CD4-positive, alpha-beta T cell (primary cell): ENCODE results near the gene TKFC. TPM values are rescaled to one million over a fixed set of nuclear protein-coding genes. Genes with fewer than 3 reads are reported as not detected.

Experiments used
- ATAC-seq: fragments of 200-7000 bp; cut with Tn5 transposase; one replicate; pipeline ENCODE4 v1.10.0; 2022; ENCODE audit warnings: mild to moderate bottlenecking; ENCODE audit not compliant: poor library complexity
- CTCF ChIA-PET: fragments of 350-600 bp; sonication (Branson Sonifier 250); formaldehyde crosslinking; loops from one replicate; lab custom pipeline; 2021; ENCODE audit warnings: antibody characterized with exemption, inconsistent platforms; lab: Charles Lee
- POLR2A ChIA-PET: fragments of 350-600 bp; sonication (Branson Sonifier 250); formaldehyde crosslinking; loops from one replicate; lab custom pipeline; 2021; ENCODE audit warnings: antibody characterized with exemption, inconsistent platforms; lab: Charles Lee
- DNase-seq, 14 experiments: peaks; one replicate each; pipeline ENCODE4 v3.0.0-alpha.2; 2013 to 2020; ENCODE audit warnings: mixed read lengths in 2 of 14
- H3K27ac ChIP-seq, 2 donors: one replicate each; pipeline versions ENCODE4 v1.5.1 to v1.7.0; 2013; ENCODE audit warnings: low read length in 2 of 2, low read depth in 1 of 2, mild to moderate bottlenecking in 1 of 2
- H3K27me3 ChIP-seq, 2 experiments: 1 replicate in 1 of 2; 2 replicates in 1 of 2; pipeline versions ENCODE4 v1.6.1 to v1.7.0; 2013; ENCODE audit warnings: low read length in 2 of 2, control low read depth in 1 of 2, mild to moderate bottlenecking in 1 of 2, moderate library complexity in 1 of 2; ENCODE audit not compliant: insufficient read depth in 2 of 2, control insufficient read depth in 1 of 2
- H3K36me3 ChIP-seq: one replicate; pipeline ENCODE4 v1.6.1; 2013; ENCODE audit warnings: low read length, control low read depth; ENCODE audit not compliant: insufficient read depth
- H3K4me1 ChIP-seq: one replicate; pipeline ENCODE4 v1.6.1; 2013; ENCODE audit warnings: low read length, control low read depth; ENCODE audit not compliant: insufficient read depth
- H3K4me3 ChIP-seq: one replicate; pipeline ENCODE4 v1.5.1; 2013; ENCODE audit warnings: mild to moderate bottlenecking, low read length, moderate library complexity
- H3K9me3 ChIP-seq, 2 experiments: 1 replicate in 1 of 2; 2 replicates in 1 of 2; pipeline versions ENCODE4 v1.6.1 to v1.7.0; 2013; ENCODE audit warnings: low read length in 2 of 2, mild to moderate bottlenecking in 2 of 2, control low read depth in 1 of 2, moderate library complexity in 1 of 2; ENCODE audit not compliant: control insufficient read depth in 1 of 2, insufficient read depth in 1 of 2
- H3K27ac Mint-ChIP-seq: one replicate; pipeline ENCODE4 v1.8.0; 2020; ENCODE audit warnings: mixed read lengths
- H3K27me3 Mint-ChIP-seq: one replicate; pipeline ENCODE4 v1.8.0; 2021; ENCODE audit warnings: mixed read lengths
- H3K36me3 Mint-ChIP-seq: one replicate; pipeline ENCODE4 v1.8.0; 2021; ENCODE audit warnings: low read depth, mixed read lengths
- H3K4me1 Mint-ChIP-seq: one replicate; pipeline ENCODE4 v1.8.0; 2021; ENCODE audit warnings: low read depth, mixed read lengths
- H3K4me3 Mint-ChIP-seq: one replicate; pipeline ENCODE4 v1.8.0; 2020; ENCODE audit warnings: mild to moderate bottlenecking, mixed read lengths
- H3K9me3 Mint-ChIP-seq: one replicate; pipeline ENCODE4 v1.8.0; 2020; ENCODE audit warnings: mixed read lengths
- intact Hi-C, 2 experiments: fragments of 100-400 bp; cut with DNase I in 1 of 2; cut with micrococcal nuclease in 1 of 2; formaldehyde crosslinking; loops; one replicate each; pipeline versions ENCODE4 v1.15.1 to v1.9.0; 2023 to 2025; cut with DNase I, micrococcal nuclease
- total RNA-seq, 174 experiments: library from RNA in 2 of 174; stranded (reverse) in 2 of 174; gene quantifications; one replicate each; pipeline ENCODE4 v1.2.3 and lab custom pipeline; 2021 to 2026
- TF ChIP-seq, protein P1 (sequence below): fragments of 200-600 bp; IDR thresholded peaks from one replicate; pipeline ENCODE4 v1.8.0; 2022; ENCODE audit warnings: antibody characterized with exemption, mild to moderate bottlenecking

The TKFC gene
- total RNA-seq, 2 experiments from 2014 or later: 21.8 to 26.3 TPM

DNA sequence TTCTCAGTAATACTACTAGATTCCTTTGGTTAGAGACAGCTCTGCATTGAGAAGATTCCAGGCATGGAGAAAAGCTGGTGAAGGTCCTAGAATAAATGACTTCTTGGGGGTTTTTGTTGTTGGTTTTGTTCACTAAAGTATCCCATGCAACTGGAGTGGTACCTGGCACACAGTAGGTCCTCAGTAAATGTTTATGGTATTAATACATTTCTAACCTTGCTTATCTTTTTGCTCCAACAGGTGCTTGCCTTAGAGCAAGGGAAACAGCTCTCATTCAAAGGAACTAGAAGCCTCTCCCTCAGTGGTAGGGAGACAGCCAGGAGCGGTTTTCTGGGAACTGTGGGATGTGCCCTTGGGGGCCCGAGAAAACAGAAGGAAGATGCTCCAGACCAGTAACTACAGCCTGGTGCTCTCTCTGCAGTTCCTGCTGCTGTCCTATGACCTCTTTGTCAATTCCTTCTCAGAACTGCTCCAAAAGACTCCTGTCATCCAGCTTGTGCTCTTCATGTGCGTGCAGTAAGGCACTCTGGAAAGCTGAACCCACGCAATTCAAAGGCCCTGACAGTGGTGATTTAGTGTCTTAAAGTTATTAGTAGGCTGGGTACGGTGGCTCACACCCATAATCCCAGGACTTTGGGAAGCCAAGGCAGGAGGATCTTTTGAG lies 31.1 kb downstream of the TKFC start:
- peaks cover 36% of the 10 kb centered on the region for H3K4me1 Mint-ChIP-seq
- TF ChIP-seq, protein P1, sequence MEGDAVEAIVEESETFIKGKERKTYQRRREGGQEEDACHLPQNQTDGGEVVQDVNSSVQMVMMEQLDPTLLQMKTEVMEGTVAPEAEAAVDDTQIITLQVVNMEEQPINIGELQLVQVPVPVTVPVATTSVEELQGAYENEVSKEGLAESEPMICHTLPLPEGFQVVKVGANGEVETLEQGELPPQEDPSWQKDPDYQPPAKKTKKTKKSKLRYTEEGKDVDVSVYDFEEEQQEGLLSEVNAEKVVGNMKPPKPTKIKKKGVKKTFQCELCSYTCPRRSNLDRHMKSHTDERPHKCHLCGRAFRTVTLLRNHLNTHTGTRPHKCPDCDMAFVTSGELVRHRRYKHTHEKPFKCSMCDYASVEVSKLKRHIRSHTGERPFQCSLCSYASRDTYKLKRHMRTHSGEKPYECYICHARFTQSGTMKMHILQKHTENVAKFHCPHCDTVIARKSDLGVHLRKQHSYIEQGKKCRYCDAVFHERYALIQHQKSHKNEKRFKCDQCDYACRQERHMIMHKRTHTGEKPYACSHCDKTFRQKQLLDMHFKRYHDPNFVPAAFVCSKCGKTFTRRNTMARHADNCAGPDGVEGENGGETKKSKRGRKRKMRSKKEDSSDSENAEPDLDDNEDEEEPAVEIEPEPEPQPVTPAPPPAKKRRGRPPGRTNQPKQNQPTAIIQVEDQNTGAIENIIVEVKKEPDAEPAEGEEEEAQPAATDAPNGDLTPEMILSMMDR: no peak
- peaks cover 60% of the 10 kb centered on the region for H3K36me3 Mint-ChIP-seq
- intact Hi-C loops: loop anchor here in 1 of 2 experiments (10.0 kb wide), 1 partner anchor 459 kb away; the partner anchor contains the start of gene PRPF19
- H3K27me3 Mint-ChIP-seq: no peaks in the 10 kb centered on the region
- Histone ChIP-seq H3K36me3 (peaks cover 50% of the 10 kb centered on the region), H3K4me3 (no peak overlapping the region), H3K9me3 (no peaks in the 10 kb centered on the region), H3K4me1 (peaks cover 29% of the 10 kb centered on the region), H3K27me3 (no peaks in the 10 kb centered on the region), H3K27ac (no peak overlapping the region)
- peak overlapping the region; percentile 100 for H3K27ac Mint-ChIP-seq
- DNase-seq: no peak
- ChIA-PET POLR2A (interaction anchor here (1.2 to 3.1 kb wide), 3 partner anchors 26 to 28 kb away, joined by 3 to 45 read pairs (median 8); partner anchors contain the start of gene TMEM216), CTCF (interaction anchor here (0.7 to 5.1 kb wide), 3 partner anchors 28 to 65 kb away, joined by 3 to 47 read pairs (median 15); partner anchors contain the start of genes CPSF7 and SDHAF2)
- no peak for ATAC-seq
- peak overlapping the region; percentile 99 for H3K4me3 Mint-ChIP-seq
- H3K9me3 Mint-ChIP-seq: no peaks in the 10 kb centered on the region

- Histone ChIP-seq H3K4me1 (peaks cover 13% of the 10 kb centered on the region), H3K9me3 (no peaks in the 10 kb centered on the region), H3K27ac (no peak overlapping the region), H3K4me3 (no peak overlapping the region), H3K27me3 (no peaks in the 10 kb centered on the region), H3K36me3 (peaks cover 65% of the 10 kb centered on the region)
- no peak for DNase-seq
- H3K4me1 Mint-ChIP-seq: peaks cover 15% of the 10 kb centered on the region
- CTCF ChIA-PET: interaction anchor here (2.4 kb wide), 1 partner anchor 18 kb away, joined by 11 read pairs; no protein-coding TSS in a partner anchor
- TF ChIP-seq, protein P1: no peak
- no peak overlapping the region for H3K4me3 Mint-ChIP-seq
- intact Hi-C loops: loop anchor here in 1 of 2 experiments (10.0 kb wide), 1 partner anchor 463 kb away; the partner anchor contains the start of gene PRPF19
- H3K27me3 Mint-ChIP-seq: no peaks in the 10 kb centered on the region
- no peaks in the 10 kb centered on the region for H3K9me3 Mint-ChIP-seq
- peaks cover 67% of the 10 kb centered on the region for H3K36me3 Mint-ChIP-seq
- ATAC-seq: no peak
- POLR2A ChIA-PET: interaction anchor here (0.6 kb wide), 1 partner anchor 26 kb away, joined by 3 read pairs; no protein-coding TSS in a partner anchor
- no peak overlapping the region for H3K27ac Mint-ChIP-seq
These were observed 34.4 kb downstream of the TKFC start for GRCh38 chr11:61367406-61367805.

DNA sequence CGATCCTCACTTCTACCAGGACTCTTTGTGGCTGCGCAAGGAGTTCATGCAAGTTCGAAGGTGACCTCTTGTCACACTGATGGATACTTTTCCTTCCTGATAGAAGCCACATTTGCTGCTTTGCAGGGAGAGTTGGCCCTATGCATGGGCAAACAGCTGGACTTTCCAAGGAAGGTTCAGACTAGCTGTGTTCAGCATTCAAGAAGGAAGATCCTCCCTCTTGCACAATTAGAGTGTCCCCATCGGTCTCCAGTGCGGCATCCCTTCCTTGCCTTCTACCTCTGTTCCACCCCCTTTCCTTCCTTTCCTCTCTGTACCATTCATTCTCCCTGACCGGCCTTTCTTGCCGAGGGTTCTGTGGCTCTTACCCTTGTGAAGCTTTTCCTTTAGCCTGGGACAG lies 35.6 kb downstream of the TKFC start:
- Histone ChIP-seq H3K4me1 (peaks cover under 1% of the 10 kb centered on the region), H3K4me3 (no peak overlapping the region), H3K27ac (no peak overlapping the region), H3K27me3 (no peaks in the 10 kb centered on the region), H3K36me3 (peaks cover 64% of the 10 kb centered on the region), H3K9me3 (no peaks in the 10 kb centered on the region)
- DNase-seq: no peak
- no peak overlapping the region for H3K27ac Mint-ChIP-seq
- intact Hi-C loops: loop anchor here in 1 of 2 experiments (10.0 kb wide), 1 partner anchor 464 kb away; the partner anchor contains the start of gene PRPF19
- ChIA-PET CTCF (interaction anchor here (2.0 kb wide), 1 partner anchor 32 kb away, joined by 6 read pairs; no protein-coding TSS in a partner anchor), POLR2A (no interaction called here)
- no peak overlapping the region for H3K4me3 Mint-ChIP-seq
- peaks cover 61% of the 10 kb centered on the region for H3K36me3 Mint-ChIP-seq
- peaks cover 3% of the 10 kb centered on the region for H3K4me1 Mint-ChIP-seq
- H3K27me3 Mint-ChIP-seq: no peaks in the 10 kb centered on the region
- ATAC-seq: no peak
- no peaks in the 10 kb centered on the region for H3K9me3 Mint-ChIP-seq
- TF ChIP-seq, protein P1: no peak
